Left hindlimb (tissue), 1 donor: ENCODE data around the gene PTGFRN.

ENCODE experiments used
- DNase-seq: peaks from one replicate; pipeline ENCODE4 v3.0.0-alpha.2; 2018

Gene PTGFRN

GRCh38 chr1:117009132-117009531 lies 99.4 kb downstream of the PTGFRN start:
- DNase-seq = no peak

GRCh38 chr1:117010310-117010969 lies 100.7 kb downstream of the PTGFRN start:
- no peak for DNase-seq

- no peak for DNase-seq
Measured at GRCh38 chr1:117011334-117011733, 101.6 kb downstream of the PTGFRN start.

- no peak for DNase-seq
Measured at GRCh38 chr1:117013309-117013858, 103.7 kb downstream of the PTGFRN start.

- DNase-seq = no peak
Measured at GRCh38 chr1:117014209-117014608, 104.5 kb downstream of the PTGFRN start.

GRCh38 chr1:117015724-117016123 lies 106.0 kb downstream of the PTGFRN start:
- no peak for DNase-seq

- DNase-seq = no peak
Measured at GRCh38 chr1:117017062-117017461, 107.3 kb downstream of the PTGFRN start.

GRCh38 chr1:117017648-117018047 lies 107.9 kb downstream of the PTGFRN start:
- no peak for DNase-seq

GRCh38 chr1:117020526-117021156 lies 110.9 kb downstream of the PTGFRN start:
- no peak for DNase-seq

GRCh38 chr1:117022114-117022513 lies 112.4 kb downstream of the PTGFRN start:
- no peak for DNase-seq

GRCh38 chr1:117025568-117025967 lies 115.9 kb downstream of the PTGFRN start:
- no peak for DNase-seq

- DNase-seq = no peak
Measured at GRCh38 chr1:117026361-117026760, 116.6 kb downstream of the PTGFRN start.

GRCh38 chr1:117029685-117030084 lies 120.0 kb downstream of the PTGFRN start:
- DNase-seq = no peak

GRCh38 chr1:117030271-117030877 lies 120.7 kb downstream of the PTGFRN start:
- DNase-seq = no peak

- DNase-seq = no peak
Measured at GRCh38 chr1:117032266-117032665, 122.5 kb downstream of the PTGFRN start.

GRCh38 chr1:117032681-117033539 lies 123.2 kb downstream of the PTGFRN start:
- DNase-seq = no peak

- no peak for DNase-seq
Measured at GRCh38 chr1:117033772-117034171, 124.1 kb downstream of the PTGFRN start.

GRCh38 chr1:117034791-117035290 lies 125.1 kb downstream of the PTGFRN start:
- no peak for DNase-seq

GRCh38 chr1:117036018-117036461 lies 126.3 kb downstream of the PTGFRN start:
- no peak for DNase-seq

GRCh38 chr1:117037802-117038201 lies 128.1 kb downstream of the PTGFRN start:
- no peak for DNase-seq

GRCh38 chr1:117038236-117038635 lies 128.5 kb downstream of the PTGFRN start:
- no peak for DNase-seq
